GM18909 (cell line): Measurements from ENCODE around the gene CHID1.
A peak's percentile ranks its signal among the peaks of the same experiment; 100 is the strongest.

Source experiments
- ATAC-seq: cut with Tn5 transposase; IDR thresholded peaks from one replicate; pipeline ENCODE4 v1.9.1; 2021; ENCODE audit warnings: mild to moderate bottlenecking; ENCODE audit not compliant: unreplicated experiment, poor library complexity

Gene CHID1

GRCh38 chr11:827146-827896 lies 83.3 kb downstream of the CHID1 start:
- ATAC-seq: no peak

- no peak for ATAC-seq
These were observed 83.8 kb downstream of the CHID1 start for GRCh38 chr11:826836-827145.

GRCh38 chr11:826227-826621 lies 84.4 kb downstream of the CHID1 start:
- ATAC-seq: no peak

- ATAC-seq: no peak
These were observed 85.0 kb downstream of the CHID1 start for GRCh38 chr11:825366-826226.

- no peak for ATAC-seq
These were observed 85.7 kb downstream of the CHID1 start for GRCh38 chr11:824942-825341.

- no peak for ATAC-seq
These were observed 86.2 kb downstream of the CHID1 start for GRCh38 chr11:824292-824880.

- no peak for ATAC-seq
These were observed 86.9 kb downstream of the CHID1 start for GRCh38 chr11:823441-824291.

- ATAC-seq: no peak
These were observed 88.9 kb downstream of the CHID1 start for GRCh38 chr11:821512-822371.

GRCh38 chr11:820655-821511 lies 89.7 kb downstream of the CHID1 start:
- ATAC-seq: no peak

GRCh38 chr11:819943-820649 lies 90.5 kb downstream of the CHID1 start:
- peak; percentile 67 for ATAC-seq

GRCh38 chr11:819129-819931 lies 91.3 kb downstream of the CHID1 start:
- peak; percentile 70 for ATAC-seq

GRCh38 chr11:818396-819128 lies 92.0 kb downstream of the CHID1 start, which contains the start of gene PNPLA2:
PNPLA2 (plus strand) TSS chr11:818914; CDS start chr11:819719, 805 bp downstream.
- peak; percentile 4 for ATAC-seq
